Measurements from ENCODE around the gene ADAMTS17.

The ADAMTS17 gene

GRCh38 chr15:100166313-100166712 is 175.5 kb downstream of the ADAMTS17 start:
- DNase-seq: no peak

DNA sequence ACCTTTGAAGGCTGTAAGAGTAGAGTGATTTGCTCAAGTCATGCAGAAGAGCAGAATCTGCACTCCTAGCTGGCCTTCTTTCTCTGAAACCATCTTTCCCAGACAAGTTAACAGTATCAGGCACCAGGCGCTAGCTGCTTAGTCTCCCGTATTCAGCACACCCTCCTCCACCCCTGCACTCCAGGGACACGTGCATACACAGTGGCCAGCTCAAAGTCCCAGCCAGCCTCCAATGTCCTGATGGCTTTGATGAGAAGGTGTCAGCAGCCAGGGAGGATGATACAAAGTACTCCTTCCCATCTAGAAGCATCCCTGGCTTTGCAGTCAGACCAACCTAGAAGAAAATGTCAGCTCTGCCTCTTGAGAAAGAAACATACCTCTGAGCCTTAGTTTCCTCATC is 177.8 kb downstream of the ADAMTS17 start:
- DNase-seq: no peak

DNA sequence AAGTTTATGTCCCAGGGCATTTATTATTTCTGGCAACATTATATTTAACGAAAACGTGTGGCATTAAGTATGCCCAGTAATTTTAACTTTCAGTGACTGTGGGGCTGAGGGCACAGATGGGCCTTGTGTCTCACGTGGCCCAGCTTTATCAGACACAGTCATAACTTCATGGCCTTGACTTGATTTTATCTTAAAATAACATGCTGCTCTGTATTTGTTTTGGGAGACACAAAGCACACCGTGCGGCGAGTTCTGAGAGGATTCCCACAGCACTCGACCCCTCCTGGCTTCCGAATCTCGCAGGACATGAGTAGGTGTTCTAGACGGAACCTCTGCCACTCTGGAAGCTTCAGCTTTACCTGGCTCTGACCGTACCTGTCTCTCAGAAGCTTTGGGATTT is 180.8 kb downstream of the ADAMTS17 start:
- no peak for DNase-seq

DNA sequence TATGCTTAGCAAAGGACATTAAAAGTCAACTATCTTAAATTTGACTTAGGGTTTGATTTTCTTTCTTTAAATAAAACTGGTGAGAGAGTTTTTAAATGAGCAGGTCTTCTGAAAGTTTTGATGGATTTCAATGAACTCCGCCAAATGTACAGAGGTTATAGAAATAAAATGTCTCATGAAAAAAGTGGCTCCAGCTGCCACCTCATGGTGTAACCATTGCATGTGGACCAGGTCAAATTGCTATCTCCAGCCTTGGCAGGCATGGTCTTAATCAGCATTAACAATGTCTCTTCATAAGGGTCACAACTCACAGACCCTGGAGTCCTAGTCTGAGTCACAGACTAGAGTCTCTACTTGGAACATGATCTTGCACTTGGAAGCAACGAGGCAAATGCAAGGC is 182.3 kb downstream of the ADAMTS17 start:
- DNase-seq: no peak

GRCh38 chr15:100158356-100158755 is 183.4 kb downstream of the ADAMTS17 start:
- DNase-seq: no peak

DNA sequence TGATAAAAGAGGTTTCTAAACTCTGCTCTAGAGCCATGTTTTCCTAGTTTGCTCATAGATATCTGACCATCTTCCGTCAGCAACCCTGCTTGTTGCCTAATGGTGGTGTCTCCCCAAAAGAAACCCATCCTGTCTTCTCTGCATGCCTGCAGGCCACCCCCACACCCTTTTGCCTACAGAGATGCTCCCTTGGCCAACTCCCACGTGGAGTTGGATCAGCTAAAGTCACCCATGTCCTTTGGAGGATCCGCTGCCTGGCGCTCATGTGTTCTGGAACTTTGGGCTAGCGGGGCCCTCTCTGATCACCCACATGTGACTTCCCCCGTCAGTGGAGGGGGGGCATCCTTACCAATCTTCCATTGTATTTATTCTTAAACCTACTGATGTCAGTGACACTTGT is 185.6 kb downstream of the ADAMTS17 start:
- DNase-seq: no peak

DNA sequence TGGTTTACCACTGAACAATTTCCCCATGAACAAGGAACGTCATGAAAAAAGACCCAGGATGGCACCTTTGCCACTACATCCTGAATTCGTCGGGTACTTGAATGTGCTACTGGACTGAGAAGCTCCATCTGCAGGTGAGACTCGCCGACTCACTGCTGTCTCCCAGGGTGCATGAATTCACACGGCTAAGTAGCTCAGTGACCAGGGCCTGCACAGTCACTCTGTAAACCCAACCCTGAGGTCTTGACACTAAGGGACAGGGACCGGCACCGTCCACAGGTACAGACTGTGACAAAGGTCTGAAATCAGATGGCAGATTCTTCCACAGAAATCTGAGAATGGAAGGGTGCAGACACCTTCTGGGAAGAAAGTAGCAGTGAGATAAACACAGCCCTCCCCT is 187.4 kb downstream of the ADAMTS17 start:
- no peak for DNase-seq

GRCh38 chr15:100152463-100152862 is 189.3 kb downstream of the ADAMTS17 start:
- DNase-seq: no peak

- no peak for DNase-seq
These were observed 190.9 kb downstream of the ADAMTS17 start for GRCh38 chr15:100150906-100151305.

GRCh38 chr15:100147828-100148227 is 193.9 kb downstream of the ADAMTS17 start:
- DNase-seq: no peak

GRCh38 chr15:100143378-100143777 is 198.4 kb downstream of the ADAMTS17 start:
- DNase-seq: no peak

GRCh38 chr15:100141311-100142001 is 200.3 kb downstream of the ADAMTS17 start:
- no peak for DNase-seq

- no peak for DNase-seq
These were observed 201.1 kb downstream of the ADAMTS17 start for GRCh38 chr15:100140527-100141308.

- DNase-seq: no peak
These were observed 207.2 kb downstream of the ADAMTS17 start for GRCh38 chr15:100134586-100134985.

DNA sequence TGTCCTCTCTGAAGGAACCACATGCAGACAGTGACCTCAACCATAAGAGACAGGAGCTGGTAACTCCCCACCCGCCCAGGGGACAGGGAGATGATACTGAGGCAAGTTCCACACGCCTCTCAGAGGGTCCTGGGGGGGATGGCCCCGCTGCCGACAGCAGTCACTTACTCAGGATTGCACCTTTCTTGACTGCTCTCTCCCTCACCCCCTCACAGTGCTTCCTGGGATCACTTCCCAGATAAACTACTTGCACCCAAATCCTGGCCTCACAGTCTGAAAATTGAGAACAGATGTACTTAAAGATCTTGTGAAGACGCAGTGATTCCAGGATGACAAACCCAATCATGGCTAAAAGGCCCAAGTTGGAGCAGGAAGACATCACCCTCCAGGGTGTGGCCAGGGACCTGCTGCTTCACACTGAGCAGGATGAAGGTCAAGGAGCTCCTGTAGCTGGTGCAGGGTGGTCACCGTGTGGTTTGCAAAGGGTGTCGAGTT is 207.6 kb downstream of the ADAMTS17 start:
- DNase-seq: no peak

- DNase-seq: no peak
These were observed 208.8 kb downstream of the ADAMTS17 start for GRCh38 chr15:100133001-100133400.

GRCh38 chr15:100132309-100132708 is 209.5 kb downstream of the ADAMTS17 start:
- no peak for DNase-seq

DNA sequence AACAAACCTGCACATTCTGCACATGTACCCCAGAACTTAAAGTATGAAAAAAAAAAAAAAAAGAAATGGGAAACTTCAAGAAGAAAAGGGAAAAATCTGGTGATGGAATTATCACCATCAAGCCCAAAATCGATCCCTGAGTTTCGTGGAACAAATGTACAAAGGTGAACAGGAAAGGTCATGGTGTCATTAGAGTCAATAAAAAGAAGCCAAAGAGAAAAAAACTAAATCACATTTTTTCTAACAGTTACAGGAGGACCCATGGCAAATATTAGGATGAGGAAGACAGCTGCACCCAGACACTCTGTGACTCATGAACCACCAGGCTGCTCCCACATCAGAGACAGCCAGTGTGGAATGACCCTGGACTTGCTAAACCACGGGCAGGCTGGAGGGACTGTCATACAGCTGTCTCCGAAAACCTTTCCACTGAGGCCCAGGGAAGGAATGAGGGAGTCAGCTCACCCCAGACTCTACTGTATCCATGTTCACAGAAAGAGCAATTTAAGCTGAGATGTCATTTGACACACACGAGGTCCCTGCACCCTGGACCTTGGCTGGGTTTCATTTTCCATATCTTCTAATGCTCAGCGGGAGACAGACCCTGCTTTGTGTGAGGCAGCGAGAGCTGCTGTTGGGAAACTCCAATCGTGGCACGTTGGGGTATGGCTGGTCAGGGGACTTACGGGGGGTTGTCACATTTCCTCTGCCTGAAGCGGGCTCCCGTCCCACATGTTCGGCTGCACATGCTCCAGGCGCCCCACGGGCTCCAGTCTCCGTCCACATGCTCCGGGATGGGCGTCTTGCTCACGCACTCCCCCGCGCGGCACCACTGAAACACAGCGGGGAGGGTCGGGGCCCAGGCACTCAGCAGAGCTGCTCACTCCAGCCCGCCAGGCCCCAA is 210.2 kb downstream of the ADAMTS17 start:
- DNase-seq: no peak

DNA sequence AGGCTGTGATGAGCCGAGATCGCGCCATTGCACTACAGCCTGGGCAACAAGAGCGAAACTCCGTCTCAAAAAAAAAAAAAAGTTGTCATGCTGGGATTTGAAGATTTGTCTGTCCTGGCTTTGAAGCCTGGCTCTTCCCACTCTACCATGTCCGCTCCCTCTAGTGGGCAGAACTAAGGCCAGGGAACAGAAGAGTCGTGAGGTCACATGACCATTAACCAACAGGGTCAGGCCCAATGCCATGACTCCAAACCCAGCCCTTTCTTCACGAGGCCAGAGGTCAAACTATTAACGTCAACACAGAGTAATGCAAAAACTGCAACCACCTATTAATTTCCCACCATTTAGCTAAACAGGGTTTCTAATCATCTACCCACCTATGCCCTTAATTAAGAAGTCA is 212.1 kb downstream of the ADAMTS17 start:
- DNase-seq: no peak

DNA sequence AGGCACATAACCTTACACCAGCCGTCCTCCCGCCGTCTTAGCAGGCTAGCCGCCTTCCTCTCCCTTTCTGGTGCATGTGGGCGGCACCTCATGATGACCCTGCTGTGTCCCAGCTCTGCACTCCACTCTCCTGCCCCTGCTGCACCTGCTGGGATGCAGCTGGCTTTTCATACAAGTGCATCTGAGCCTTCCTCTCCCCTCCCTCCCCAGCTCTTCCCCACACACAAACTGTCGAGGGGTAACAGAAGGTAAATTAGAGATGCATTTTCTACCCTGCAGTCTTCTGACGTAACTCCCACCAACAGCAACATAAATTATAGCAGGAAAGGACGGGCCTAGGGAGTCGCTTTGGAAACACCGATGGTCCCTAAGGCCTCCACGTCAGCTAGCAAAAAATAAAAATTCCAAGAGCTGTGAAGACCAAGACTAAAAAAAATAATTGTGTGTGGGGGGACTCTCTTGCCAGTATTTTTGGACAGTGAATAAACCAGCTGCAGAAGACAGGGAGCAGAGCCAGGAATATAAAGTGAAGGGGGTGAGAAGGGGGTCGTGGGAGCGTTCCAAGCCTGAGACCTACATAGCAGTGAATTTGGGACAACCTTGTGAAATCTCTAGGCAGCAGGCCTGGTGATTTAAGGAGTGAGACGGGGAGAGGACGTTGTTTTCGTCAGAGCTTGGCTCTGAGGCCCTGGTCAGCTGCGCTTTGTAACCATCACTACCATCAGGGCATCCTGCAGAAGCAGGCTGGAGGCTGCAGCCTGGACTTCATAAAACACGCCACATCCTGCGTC is 216.2 kb downstream of the ADAMTS17 start:
- no peak for DNase-seq

- DNase-seq: no peak
These were observed 216.8 kb downstream of the ADAMTS17 start for GRCh38 chr15:100124936-100125335.

DNA sequence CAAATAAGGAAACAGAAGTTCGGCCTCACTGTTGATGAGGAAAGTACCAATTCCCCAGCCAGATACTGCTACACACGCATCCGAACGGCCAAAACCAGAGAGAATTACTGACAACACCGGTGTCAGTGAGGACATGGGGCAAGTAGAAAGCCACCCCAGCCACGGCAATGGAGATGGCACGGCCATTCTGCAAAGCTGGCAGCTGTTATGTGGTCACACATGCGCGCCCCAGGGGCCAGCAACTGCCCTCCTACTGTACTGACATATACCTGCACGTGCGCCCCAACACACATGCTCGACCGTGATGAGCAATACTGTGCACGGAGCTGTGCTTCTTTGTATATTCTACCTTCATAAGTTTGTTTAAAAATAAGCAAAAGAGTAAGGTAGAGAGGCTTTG is 217.4 kb downstream of the ADAMTS17 start:
- DNase-seq: no peak

All from amniotic stem cell (primary cell).